ENCODE results near the gene MED13L.

The MED13L gene

DNA sequence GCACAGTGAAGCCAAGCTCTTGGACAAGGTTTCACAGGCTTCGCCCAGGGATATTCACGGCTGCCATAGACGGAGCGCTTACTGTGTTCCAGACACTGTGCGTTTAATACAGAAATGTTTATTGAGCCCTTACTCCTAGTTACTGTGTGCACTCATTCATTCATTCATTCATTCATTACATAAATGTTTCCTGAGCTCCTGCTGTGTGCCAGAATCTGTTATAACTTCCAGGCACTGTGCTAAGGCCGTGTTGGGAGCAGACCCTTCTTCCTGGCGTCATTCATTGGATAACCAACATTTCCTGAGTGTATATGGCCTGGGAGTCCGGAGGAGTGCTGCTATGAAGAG lies 760 bp upstream of the MED13L start:
- Mint-ChIP-seq H3K9me3 (no peaks in the 10 kb centered on the region), H3K4me1 (peaks cover 27 to 59% of the 10 kb centered on the region in 2 donors), H3K36me3 (peaks cover 2 to 5% of the 10 kb centered on the region in 2 donors), H3K27me3 (no peaks in the 10 kb centered on the region), H3K4me3 (peak overlapping the region; percentile 63 to 70), H3K27ac (peak overlapping the region; percentile 84)
- ATAC-seq (replicated peaks) (no peak), DNase-seq (no peak)

DNA sequence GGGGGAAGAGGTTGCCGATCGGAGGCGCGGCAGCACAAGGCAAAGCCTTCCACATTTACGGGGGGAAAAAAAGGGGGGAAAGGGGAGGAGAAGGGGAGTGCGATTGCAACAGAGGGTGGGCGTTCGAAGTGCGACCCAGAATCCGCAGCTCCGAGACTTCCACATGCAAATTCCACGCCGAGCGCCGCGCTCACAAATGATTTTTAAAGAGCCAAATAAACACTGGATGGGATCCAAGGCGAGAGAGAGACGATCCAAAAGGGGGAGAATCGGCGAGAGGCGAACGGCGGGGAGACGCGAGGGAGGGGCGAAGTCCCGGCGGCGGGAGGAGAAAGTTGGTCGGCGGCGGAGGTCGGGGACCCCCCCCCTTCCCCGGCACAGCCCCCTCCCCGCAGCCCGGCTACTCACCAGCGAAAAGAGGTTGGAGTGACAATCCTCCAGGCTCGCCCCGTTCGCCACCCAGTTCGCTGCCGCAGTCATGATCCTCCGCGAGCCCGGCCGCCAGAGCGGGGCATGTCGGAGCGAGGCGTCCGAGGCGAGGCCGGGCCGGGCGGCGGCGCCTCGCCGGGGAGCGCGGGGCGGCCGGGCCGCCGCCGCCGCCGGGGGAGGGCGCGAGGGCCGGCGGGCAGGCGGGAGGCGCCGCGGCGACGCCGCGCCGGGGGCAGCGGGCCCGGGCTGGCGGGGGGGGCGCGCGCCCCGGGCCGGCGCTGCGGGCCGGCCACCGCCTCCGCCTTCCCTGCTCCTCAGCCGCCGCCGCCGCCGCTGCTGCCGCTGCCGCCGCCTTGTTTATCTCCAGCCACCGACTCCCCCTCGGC lies 634 bp downstream of the MED13L start:
- no peaks in the 10 kb centered on the region for H3K9me3 Mint-ChIP-seq
- ATAC-seq (replicated peaks) (peak; percentile 36 to 44), DNase-seq (peak; percentile 36)
- peaks cover 2 to 5% of the 10 kb centered on the region in 2 donors for H3K36me3 Mint-ChIP-seq
- peaks cover 25 to 55% of the 10 kb centered on the region in 2 donors for H3K4me1 Mint-ChIP-seq
- H3K27ac Mint-ChIP-seq: peak overlapping the region; percentile 96
- H3K4me3 Mint-ChIP-seq: peak overlapping the region; percentile 86 to 94
- no peaks in the 10 kb centered on the region for H3K27me3 Mint-ChIP-seq

DNA sequence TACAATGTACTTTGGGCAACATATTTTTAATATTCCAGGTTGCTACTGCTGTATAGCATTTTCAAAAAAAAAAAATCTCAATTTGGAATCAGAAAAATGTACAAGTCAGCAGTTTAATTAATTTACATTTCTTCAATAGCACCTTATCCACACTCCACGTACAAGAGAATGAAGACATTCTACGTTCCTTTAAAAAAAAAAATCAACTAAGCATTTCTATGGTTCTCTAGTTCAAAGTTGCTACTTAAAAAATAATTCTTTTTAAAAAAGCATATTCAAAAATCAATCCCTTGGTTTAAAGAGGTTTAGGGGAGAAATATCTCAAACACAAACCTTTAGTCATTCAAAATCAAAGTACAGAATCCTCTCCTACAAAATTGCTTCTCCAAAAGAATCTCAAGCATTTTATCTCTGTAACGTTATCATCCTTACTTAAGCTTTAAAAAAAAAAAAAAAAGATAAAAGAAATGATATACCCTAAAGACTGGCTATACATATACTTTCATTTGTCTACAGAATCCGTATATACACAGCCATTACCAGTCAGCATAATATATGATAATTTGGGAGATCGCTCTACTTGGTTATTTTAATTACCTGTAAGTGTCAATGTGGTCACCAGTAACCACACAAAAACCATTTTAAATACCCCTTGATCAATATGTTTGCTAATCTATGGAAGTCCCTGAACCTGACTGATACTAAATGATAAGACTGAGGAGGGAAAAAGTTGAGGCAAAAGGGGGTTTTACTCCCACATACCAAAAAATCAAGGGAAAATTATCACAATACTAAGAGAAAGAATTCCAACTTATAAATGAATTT lies 2.7 kb downstream of the MED13L start:
- Mint-ChIP-seq H3K27ac (no peak overlapping the region), H3K27me3 (no peaks in the 10 kb centered on the region), H3K9me3 (no peaks in the 10 kb centered on the region), H3K36me3 (peaks cover 5 to 6% of the 10 kb centered on the region in 2 donors), H3K4me1 (peaks cover 24 to 53% of the 10 kb centered on the region in 2 donors), H3K4me3 (peak overlapping the region; percentile 54 to 94)
- DNase-seq (no peak), ATAC-seq (replicated peaks) (no peak)

DNA sequence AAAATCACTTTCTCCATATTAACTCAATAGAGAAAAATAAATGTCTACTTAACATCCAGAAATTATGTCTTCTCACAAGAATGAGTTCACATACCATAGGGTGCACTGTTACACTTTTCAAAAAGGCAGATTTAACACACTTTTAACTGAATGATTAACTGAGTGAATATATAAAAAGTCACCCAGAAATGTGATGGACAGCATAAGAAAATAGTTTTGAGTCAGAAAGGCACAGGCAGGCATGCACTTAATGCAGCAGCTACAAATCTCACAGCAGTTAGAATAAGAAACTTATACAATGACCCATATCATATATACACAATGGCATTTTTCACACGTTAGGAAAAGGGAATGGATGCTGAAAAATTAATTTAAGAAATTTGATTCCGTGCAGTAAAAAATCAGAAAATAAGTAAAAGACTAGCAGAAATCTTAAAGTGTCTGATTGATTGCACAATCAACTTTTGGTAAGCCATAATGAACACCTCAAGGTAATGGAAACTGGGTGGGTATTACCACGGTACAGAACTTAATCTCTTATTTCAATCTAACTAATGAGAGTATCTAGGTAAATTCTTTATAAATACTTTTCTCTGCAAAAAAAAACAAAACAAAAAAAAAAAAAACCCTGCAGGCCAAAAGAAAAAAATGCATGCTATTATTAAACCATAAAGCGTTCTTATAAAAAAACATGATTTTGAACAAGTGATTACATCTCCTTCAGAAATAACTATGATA lies 3.5 kb downstream of the MED13L start:
- Mint-ChIP-seq H3K4me1 (peaks cover 26 to 48% of the 10 kb centered on the region in 2 donors), H3K27me3 (no peaks in the 10 kb centered on the region), H3K27ac (no peak overlapping the region), H3K9me3 (no peaks in the 10 kb centered on the region), H3K36me3 (peaks cover 5 to 6% of the 10 kb centered on the region in 2 donors), H3K4me3 (peak overlapping the region; percentile 46 to 59)
- no peak for DNase-seq
- no peak for ATAC-seq (replicated peaks)

DNA sequence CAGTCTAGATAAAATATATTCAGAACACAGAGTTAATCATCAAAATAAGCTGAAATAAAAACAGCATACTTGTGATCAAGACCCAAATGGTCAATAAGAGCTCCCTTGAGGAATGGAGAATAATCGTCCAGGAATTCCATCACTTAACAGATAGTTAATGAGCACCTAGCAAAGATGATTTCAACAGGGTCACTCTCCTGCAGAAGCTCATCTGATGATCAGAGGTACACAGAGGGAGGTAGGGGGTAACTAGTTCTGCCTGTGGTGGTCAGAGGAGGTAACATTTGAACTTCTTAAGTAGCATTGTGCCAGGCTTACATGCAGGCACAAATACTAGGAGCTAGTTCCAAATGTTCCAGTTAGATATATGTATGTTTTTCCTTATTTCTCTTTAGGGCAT lies 9.5 kb downstream of the MED13L start:
- DNase-seq (no peak), ATAC-seq (replicated peaks) (no peak)
- H3K27ac Mint-ChIP-seq: no peak overlapping the region
- peaks cover 0 to 3% of the 10 kb centered on the region in 2 donors for H3K36me3 Mint-ChIP-seq
- no peak overlapping the region for H3K4me3 Mint-ChIP-seq
- no peaks in the 10 kb centered on the region for H3K9me3 Mint-ChIP-seq
- H3K4me1 Mint-ChIP-seq: peaks cover 14 to 24% of the 10 kb centered on the region in 2 donors
- H3K27me3 Mint-ChIP-seq: no peaks in the 10 kb centered on the region

DNA sequence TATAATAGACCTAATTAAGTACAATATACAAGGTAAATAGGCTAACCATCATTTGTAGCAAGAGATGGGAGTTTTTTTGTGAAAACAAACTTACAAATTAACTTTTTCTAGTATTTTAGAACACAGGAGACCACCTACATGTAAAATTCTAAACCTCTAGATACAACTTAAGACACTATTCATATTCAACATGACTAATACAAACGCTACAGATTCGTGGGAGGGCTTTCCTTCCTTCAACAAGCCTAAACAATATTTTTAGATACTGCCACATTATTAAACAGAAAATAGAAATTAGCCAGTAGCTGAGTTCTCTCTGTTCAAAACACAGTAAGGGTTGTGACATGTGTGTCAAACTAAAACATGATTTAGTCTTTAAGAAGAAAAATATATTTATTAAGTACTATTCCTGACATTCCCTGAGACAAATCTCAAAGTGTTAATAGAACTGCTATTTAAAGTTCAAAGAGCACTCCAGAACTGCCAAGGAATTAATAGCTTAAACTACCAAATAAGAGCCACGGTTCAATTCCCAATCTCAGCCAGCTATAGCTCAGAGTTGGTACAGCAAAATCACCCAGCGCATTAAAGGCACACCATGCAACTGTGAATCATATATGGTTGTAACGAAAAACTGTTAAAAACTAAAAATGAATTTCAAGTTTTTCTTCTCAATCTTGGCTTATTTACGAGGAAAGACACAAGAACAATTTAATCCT lies 10.7 kb downstream of the MED13L start:
- DNase-seq (no peak), ATAC-seq (replicated peaks) (no peak)
- no peak overlapping the region for H3K4me3 Mint-ChIP-seq
- peaks cover 0 to 3% of the 10 kb centered on the region in 2 donors for H3K36me3 Mint-ChIP-seq
- no peak overlapping the region for H3K27ac Mint-ChIP-seq
- peaks cover 7 to 24% of the 10 kb centered on the region in 2 donors for H3K4me1 Mint-ChIP-seq
- no peaks in the 10 kb centered on the region for H3K9me3 Mint-ChIP-seq
- no peaks in the 10 kb centered on the region for H3K27me3 Mint-ChIP-seq

DNA sequence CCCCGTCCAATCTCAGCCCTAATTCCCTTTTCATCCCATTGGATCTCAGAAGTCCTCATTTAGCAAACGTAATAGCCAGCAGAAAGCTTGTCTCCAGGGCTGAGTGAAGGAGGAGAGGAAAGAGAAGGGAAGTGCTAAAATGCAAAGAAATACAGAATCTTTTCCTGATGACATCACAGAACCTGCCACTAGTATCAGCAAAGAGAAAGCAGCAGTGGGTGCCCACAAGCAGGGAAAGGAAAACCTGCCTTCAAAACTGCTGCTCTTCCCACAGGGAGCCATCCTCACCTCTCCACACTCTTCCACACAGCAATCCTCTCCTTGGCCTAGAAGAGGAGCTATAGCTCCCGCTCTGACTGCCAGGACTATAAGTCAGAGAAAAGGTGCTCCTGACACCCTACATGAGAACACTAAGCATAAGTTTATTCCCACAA lies 11.3 kb downstream of the MED13L start:
- Mint-ChIP-seq H3K9me3 (no peaks in the 10 kb centered on the region), H3K27ac (no peak overlapping the region), H3K4me3 (no peak overlapping the region), H3K4me1 (peaks cover 13 to 27% of the 10 kb centered on the region in 2 donors), H3K27me3 (no peaks in the 10 kb centered on the region), H3K36me3 (peaks cover 0 to 3% of the 10 kb centered on the region in 2 donors)
- DNase-seq (no peak), ATAC-seq (replicated peaks) (no peak)

DNA sequence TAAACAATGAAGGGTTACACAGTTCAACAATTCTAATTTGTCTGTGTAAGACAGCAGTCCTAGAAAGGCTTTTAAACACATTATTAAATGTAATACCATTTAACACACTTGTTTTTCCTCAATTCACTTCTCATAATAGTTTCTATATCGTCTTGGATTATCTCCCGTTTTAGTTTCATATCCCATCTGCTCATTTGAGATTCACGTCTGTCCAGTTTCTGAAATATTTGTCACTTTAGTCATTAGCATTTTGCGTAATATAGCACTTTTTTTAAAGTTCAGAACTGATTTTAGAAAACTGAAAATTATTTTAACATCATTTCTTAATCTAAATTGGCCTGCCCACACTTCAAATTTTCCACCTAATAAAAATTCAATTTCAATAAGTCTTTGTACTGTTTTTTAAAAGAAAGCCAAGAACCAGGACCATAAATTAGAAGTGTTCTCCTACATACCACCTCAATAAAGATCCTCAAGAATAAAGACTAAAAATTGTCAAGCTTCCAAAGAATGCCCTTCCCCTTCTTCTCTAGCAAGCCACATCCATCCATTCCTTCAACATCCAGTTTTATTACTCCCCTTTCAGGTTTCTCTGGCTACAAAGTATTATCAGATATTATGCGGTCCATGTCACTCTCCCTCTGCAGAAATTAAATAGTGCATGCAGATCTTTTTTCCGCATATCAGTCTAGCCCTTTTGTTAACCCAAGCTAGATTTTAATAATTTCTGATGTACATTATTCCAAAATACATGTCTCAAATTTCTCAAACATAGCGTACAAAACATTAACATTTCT lies 11.9 kb downstream of the MED13L start:
- H3K4me3 Mint-ChIP-seq: no peak overlapping the region
- no peak overlapping the region for H3K27ac Mint-ChIP-seq

DNA sequence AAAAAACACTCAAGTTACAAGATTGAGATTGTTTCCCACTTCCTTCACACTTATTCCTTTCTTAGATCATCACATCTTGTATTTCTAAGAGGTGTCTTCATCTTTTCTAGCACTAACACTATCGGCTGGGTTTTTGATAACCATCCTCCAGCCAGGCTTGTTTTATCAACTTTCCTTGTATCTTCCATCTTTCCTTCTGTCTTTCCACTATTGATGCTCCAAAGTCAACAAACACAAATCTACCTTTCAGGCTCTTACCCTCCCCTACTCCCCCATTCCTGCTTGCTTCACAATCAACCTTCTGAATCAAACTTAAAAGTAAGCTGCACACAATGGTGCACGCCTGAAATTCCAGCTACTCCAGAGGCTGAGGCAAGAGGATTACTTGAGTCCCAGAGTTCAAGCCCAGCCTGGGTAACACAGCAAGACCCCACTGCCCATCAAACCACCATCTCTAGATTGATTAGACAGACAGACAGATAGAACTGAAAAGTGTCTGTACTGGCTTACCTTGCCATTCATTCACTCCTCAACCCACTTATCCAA lies 12.9 kb downstream of the MED13L start:
- Mint-ChIP-seq H3K27me3 (no peaks in the 10 kb centered on the region), H3K27ac (no peak overlapping the region), H3K36me3 (peaks cover 0 to 3% of the 10 kb centered on the region in 2 donors), H3K4me1 (peaks cover 24 to 38% of the 10 kb centered on the region in 2 donors), H3K9me3 (no peaks in the 10 kb centered on the region), H3K4me3 (no peak overlapping the region)
- DNase-seq: no peak
- no peak for ATAC-seq (replicated peaks)

More for the DNA sequence above, 11.9 kb downstream of the MED13L start:
- no peaks in the 10 kb centered on the region for H3K9me3 Mint-ChIP-seq
- no peak for ATAC-seq (replicated peaks)
- peaks cover 0 to 7% of the 10 kb centered on the region in 2 donors for H3K36me3 Mint-ChIP-seq
- H3K4me1 Mint-ChIP-seq: peaks cover 20 to 32% of the 10 kb centered on the region in 2 donors
- no peak for DNase-seq
- no peaks in the 10 kb centered on the region for H3K27me3 Mint-ChIP-seq

DNA sequence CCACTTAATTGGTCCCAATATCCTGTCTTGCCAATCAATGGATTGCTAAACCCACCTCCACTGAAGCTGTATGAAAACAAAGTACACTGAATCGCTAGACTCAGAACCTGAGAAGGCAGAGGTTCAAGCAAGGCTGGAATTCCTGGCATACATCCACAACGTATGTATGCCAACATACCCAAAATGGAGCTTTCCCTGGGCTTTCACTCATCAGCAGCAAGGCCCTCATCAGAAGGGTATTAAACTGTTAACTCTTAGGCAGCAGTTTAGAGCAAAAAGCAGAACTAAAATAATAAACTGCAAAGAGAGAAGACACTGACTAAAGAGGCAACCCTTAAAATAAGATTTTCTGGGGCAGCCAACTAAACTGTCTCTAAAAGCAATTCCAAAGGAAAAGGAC lies 13.6 kb downstream of the MED13L start:
- Mint-ChIP-seq H3K36me3 (peaks cover 0 to 3% of the 10 kb centered on the region in 2 donors), H3K27me3 (no peaks in the 10 kb centered on the region), H3K4me3 (no peak overlapping the region), H3K9me3 (no peaks in the 10 kb centered on the region), H3K27ac (no peak overlapping the region), H3K4me1 (peaks cover 26 to 35% of the 10 kb centered on the region in 2 donors)
- DNase-seq (no peak), ATAC-seq (replicated peaks) (peak; percentile 43 to 48)

DNA sequence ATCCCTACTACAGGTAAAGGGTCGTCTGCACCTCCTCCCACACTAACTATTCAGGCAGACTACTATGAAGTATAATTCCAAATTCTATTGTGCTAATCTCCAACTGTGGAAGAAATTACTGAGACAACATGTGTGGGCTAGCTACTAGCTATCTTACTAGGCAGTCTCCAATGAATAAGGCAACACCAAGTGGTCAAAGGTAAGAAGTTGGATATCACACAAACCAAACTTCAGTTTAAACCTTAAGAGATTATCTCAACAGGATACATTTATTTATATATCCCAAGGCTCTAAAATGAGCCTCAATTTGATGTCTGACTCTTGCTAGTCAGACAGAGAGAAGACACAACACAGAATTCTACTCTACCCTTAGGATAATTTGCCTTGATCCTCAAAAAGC lies 14.1 kb downstream of the MED13L start:
- H3K9me3 Mint-ChIP-seq: no peaks in the 10 kb centered on the region
- H3K4me3 Mint-ChIP-seq: no peak overlapping the region
- no peaks in the 10 kb centered on the region for H3K27me3 Mint-ChIP-seq
- H3K36me3 Mint-ChIP-seq: peaks cover 0 to 3% of the 10 kb centered on the region in 2 donors
- DNase-seq: no peak
- ATAC-seq (replicated peaks): no peak
- H3K4me1 Mint-ChIP-seq: peaks cover 27 to 35% of the 10 kb centered on the region in 2 donors
- no peak overlapping the region for H3K27ac Mint-ChIP-seq

DNA sequence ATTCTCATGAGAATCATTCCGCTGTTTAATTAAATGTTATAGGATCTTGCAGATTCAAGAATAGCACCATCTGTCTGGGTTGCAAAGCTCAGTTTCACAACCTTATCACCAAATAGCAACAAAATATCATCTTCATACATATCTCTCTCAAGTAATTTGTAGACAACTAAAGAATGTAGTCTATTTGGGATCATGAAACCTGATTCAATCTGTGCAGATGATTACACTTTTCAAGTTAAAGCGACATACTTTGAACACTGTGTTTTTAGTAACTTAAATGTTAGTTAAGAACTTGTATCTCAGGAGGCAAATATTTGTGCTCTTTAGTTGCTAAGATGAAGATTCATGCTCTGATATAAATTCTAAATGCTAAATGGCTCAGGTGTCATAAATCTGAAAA lies 14.8 kb downstream of the MED13L start:
- H3K4me1 Mint-ChIP-seq: peaks cover 34 to 36% of the 10 kb centered on the region in 2 donors
- no peak overlapping the region for H3K4me3 Mint-ChIP-seq
- no peaks in the 10 kb centered on the region for H3K9me3 Mint-ChIP-seq
- H3K36me3 Mint-ChIP-seq: peaks cover 0 to 3% of the 10 kb centered on the region in 2 donors
- DNase-seq (no peak), ATAC-seq (replicated peaks) (no peak)
- H3K27ac Mint-ChIP-seq: no peak overlapping the region
- H3K27me3 Mint-ChIP-seq: no peaks in the 10 kb centered on the region

All from stimulated activated naive B cell treated with anti-CD40 and anti-IgM and Interleukin-4, amounts not matched to agents 10 μg/mL and 1 μg/mL and 100 μg/mL, for 72 hours (primary cell).